Skin epidermis (tissue), 12 donors: ENCODE results near the gene POU2F1.

Experiments used
- H3K27ac ChIP-seq, 21 experiments: fragments of 200-600 bp; sonication (generic) in 11 of 21; one replicate each; pipeline ENCODE4 v1.5.0; 2020; ENCODE audit warnings: mild to moderate bottlenecking in 3 of 21, inconsistent platforms in 2 of 21, moderate library complexity in 2 of 21
- H3K4me3 ChIP-seq, 7 experiments: fragments of 200-600 bp; sonication (generic) in 2 of 7; one replicate each; pipeline ENCODE4 v1.5.0; 2020; ENCODE audit warnings: inconsistent platforms in 2 of 7, mild to moderate bottlenecking in 2 of 7, moderate library complexity in 1 of 7

Gene POU2F1

GRCh38 chr1:167220537-167221125 lies at the start of gene POU2F1:
Gene POU2F1, plus strand, starts transcription at chr1:167220886. Its CDS starts 12 bp downstream, at chr1:167220898.
- Histone ChIP-seq H3K27ac (peak within 1 kb of the TSS; percentile 80 to 99 (median 92)), H3K4me3 (peak within 1 kb of the TSS; percentile 77 to 97 (median 89))

GRCh38 chr1:167171286-167171929 lies 49.3 kb upstream of the POU2F1 start:
- no peak overlapping the region for H3K4me3 ChIP-seq
- no peak overlapping the region for H3K27ac ChIP-seq

DNA sequence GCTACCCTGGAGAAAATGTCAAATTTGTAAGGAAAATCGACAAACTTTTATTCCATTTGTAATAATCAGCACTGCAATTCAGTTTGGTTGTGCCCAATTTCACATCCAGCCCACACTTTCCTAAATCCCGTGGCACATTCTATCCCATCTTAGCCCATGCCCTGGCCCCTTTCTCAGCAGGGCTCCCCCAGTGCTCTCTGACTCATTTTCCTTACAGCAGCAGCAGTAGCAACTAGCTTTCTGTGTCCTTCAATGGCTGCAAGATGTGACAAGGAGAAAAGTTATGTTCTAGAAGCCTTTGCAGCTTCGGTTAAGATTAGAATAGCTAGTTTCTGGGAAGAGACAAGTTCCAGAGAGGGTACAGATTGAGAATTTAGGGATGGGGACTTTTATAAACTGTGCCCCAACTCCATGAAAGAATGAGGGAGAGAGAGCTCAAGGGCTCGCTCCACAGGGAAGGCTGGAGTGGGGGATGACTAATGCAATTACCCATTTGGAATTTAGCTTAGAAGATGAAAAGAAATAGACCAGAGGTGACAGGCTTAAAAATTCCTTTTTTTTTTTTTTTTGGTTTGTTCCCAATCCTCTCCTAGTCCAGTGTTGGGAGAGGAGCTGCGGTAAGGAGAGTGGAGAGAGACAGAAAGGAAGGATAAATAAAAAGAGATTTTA lies 47.0 kb upstream of the POU2F1 start:
- no peak overlapping the region for H3K4me3 ChIP-seq
- H3K27ac ChIP-seq, result peak overlapping the region in 1 of 21 experiments; percentile 14

- no peak overlapping the region for H3K4me3 ChIP-seq
- no peak overlapping the region for H3K27ac ChIP-seq
Measured at GRCh38 chr1:167175901-167176300, 44.8 kb upstream of the POU2F1 start.

DNA sequence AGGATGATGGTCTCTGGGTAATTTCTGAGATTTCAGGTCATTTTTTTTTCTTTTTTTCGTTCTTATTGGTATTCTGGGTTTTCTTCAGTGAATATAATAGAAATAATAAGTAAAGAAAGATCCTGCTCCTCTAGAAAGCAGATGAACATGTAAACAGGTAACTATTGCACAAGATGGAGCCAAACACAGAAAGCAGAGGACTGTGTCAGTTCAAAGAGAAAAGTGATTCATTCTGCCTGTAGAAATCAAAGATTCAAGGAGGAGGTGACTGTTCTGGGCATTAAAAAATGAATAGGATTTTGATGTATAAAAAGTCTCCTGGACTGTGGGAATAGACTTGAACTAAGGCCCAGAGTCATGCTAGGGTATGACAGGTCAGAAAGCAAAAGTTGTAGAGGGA lies 41.9 kb upstream of the POU2F1 start:
- H3K4me3 ChIP-seq, result no peak overlapping the region

GRCh38 chr1:167182571-167183320 lies 37.9 kb upstream of the POU2F1 start:
- H3K4me3 ChIP-seq, result no peak overlapping the region
- no peak overlapping the region for H3K27ac ChIP-seq

More for the DNA sequence above, 41.9 kb upstream of the POU2F1 start:
- no peak overlapping the region for H3K27ac ChIP-seq

DNA sequence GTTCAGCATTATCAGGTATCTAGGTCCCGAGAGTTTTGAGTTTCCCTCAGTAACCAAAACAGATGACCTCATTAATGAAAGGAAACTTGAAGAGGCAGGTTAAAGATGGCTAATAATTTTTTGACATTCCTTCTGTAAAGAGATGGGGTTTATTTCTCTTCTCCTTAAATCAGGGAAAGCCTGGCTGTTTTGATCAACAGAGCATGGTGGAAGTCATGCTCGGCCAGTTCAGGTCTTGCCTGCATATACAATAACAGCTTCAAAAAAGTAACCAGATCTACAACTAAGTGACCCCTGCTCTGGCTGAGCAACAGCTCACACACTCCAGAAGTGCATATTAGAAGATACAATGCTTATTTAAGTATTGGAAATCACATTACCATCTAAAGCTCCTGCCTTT lies 36.6 kb upstream of the POU2F1 start:
- Histone ChIP-seq H3K27ac (no peak overlapping the region), H3K4me3 (no peak overlapping the region)

- Histone ChIP-seq H3K4me3 (no peak overlapping the region), H3K27ac (no peak overlapping the region)
Measured at GRCh38 chr1:167185062-167185461, 35.6 kb upstream of the POU2F1 start.

GRCh38 chr1:167185974-167186657 lies 34.6 kb upstream of the POU2F1 start:
- Histone ChIP-seq H3K27ac (no peak overlapping the region), H3K4me3 (no peak overlapping the region)

DNA sequence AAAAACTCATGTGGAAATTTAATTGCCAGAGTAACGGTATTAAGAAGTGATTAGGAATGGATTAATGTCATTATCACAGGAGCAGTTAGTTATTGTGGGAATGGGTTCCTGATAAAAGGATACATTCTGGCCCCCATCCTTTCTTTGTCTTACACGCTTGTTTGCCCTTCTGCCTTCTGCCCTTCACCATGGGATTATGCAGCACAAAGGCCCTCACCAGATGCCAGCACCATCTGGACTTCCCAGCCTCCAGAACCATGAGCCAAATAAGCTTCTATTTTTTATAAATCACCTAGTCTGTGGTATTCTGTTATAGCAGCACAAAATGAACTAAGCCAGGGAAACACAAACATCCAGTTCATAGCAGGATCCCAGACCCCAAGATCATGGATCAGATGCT lies 33.9 kb upstream of the POU2F1 start:
- Histone ChIP-seq H3K27ac (no peak overlapping the region), H3K4me3 (no peak overlapping the region)

DNA sequence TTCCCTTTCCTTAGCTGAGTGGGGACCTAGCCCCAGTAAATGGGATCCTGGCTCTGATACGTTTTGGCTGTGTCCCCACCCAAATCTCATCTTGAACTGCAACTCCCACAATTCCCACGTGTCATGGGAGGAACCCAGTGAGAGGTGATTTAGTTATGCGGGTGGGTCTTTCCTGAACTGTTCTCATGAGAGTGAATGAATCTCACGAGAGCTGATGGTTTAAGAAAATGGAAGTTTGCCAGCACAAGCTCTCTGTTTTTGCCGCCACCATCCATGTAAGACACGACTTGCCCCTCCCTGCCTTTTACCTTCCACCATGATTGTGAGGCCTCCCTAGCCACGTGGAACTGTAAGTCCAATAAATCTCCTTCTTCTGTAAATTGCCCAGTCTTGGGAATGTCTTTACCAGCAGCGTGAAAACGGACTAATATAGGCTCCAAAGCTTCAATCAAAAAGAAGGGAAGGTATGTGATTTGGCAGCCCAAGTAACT lies 29.9 kb upstream of the POU2F1 start:
- H3K4me3 ChIP-seq, result no peak overlapping the region
- H3K27ac ChIP-seq, result no peak overlapping the region

DNA sequence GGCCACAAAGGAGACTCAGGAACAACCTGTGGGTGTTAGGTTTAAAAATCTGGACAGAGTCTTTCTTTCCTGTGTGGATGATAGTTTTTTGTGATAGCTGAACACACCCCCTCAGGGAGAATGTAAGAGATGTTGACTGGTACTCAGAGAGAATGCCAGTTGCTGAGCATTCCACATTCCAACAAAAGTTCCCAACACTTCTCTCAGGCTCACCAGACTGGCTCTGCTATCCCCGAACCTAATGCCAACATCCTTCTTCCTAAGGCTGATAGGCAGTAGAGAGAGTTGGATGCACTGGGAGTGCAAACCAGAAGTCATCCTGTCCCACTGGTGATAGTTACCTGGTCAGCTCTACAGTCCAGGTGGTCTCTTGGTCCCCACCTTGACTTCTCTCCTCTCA lies 28.7 kb upstream of the POU2F1 start:
- Histone ChIP-seq H3K27ac (no peak overlapping the region), H3K4me3 (no peak overlapping the region)

- H3K4me3 ChIP-seq, result no peak overlapping the region
- no peak overlapping the region for H3K27ac ChIP-seq
Measured at GRCh38 chr1:167194182-167194581, 26.5 kb upstream of the POU2F1 start.

DNA sequence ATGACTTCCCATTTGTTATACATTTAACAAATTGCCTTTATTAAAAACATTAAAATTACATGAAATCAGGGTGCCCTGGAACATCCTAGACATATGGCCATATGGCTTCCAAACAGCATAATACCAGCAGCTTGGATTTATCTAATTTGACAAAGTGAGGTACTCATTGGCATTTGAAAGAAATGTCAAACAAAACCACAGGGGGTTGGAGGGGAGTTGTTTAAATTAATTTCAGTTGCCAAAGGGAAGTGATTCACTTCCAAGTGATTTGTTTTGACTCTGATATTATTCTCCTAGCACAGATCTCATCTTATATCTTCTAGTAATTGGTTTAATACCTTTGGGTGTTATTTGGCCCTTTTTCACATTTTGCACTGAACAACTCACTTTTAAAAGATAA lies 24.5 kb upstream of the POU2F1 start:
- no peak overlapping the region for H3K27ac ChIP-seq

GRCh38 chr1:167197236-167197635 lies 23.4 kb upstream of the POU2F1 start:
- H3K27ac ChIP-seq, result no peak overlapping the region
- no peak overlapping the region for H3K4me3 ChIP-seq

More for the DNA sequence above, 24.5 kb upstream of the POU2F1 start:
- no peak overlapping the region for H3K4me3 ChIP-seq

- Histone ChIP-seq H3K4me3 (no peak overlapping the region), H3K27ac (no peak overlapping the region)
Measured at GRCh38 chr1:167197692-167198091, 23.0 kb upstream of the POU2F1 start.

- H3K4me3 ChIP-seq, result no peak overlapping the region
Measured at GRCh38 chr1:167198518-167199133, 22.1 kb upstream of the POU2F1 start.

DNA sequence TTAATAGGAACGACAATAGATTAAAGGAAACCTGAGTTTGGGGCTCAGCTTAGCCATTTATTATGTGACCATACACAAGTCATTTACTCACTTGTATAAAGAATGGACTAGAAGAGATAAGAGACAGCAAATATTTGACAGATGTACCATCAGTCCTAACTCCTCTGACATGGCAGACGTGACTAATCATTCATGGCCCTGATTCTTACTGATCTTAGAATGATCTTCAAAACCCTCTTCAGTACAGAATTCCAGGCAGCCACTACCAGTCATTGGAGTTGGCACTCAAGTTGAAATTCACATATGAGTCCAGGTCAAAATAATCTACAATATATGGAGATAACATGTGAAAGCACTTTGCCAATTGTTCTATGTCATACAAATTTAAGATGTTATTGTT lies 21.0 kb upstream of the POU2F1 start:
- Histone ChIP-seq H3K4me3 (no peak overlapping the region), H3K27ac (no peak overlapping the region)

More at GRCh38 chr1:167198518-167199133, 22.1 kb upstream of the POU2F1 start:
- no peak overlapping the region for H3K27ac ChIP-seq

DNA sequence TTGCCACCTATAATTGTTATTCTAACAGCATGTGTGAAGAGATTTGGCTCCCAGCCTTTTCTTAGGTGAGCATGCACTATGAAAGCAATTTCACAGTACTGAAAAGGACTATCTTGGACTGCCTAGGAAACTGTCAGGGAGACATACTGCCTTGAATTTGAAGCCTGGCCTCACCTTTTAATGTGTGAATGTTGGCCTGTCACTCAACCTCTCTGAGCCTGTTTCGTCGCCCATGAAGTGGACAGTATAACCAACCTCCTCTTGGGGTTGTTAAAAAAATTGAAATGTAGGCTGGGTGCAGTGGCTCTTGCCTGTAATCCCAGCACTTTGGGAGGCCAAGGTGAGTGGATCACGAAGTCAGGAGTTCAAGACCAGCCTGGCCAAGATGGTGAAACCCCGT lies 20.4 kb upstream of the POU2F1 start:
- Histone ChIP-seq H3K4me3 (no peak overlapping the region), H3K27ac (no peak overlapping the region)
